ENCODE results near the gene NFASC.

GRCh38 chr1:204991342-204991844 is 120.7 kb downstream of the NFASC start:
- TF ChIP-seq EZH2 (IDR thresholded peaks at IDR 0.05; ENCODE audit: insufficient read depth, poor library complexity, severe bottlenecking) (no peak), EZH2phosphoT487 (IDR thresholded peaks at IDR 0.05; ENCODE audit: insufficient read depth, low read depth) (no peak)

Measured in GM23248 (cell line).